NCI-H1105 (cell line): ENCODE data around the gene DOCK9.

Experiments used
- DNase-seq: peaks from one replicate; lab custom pipeline; 2025; lab: John Stamatoyannopoulos, UW

DOCK9 gene

DNA sequence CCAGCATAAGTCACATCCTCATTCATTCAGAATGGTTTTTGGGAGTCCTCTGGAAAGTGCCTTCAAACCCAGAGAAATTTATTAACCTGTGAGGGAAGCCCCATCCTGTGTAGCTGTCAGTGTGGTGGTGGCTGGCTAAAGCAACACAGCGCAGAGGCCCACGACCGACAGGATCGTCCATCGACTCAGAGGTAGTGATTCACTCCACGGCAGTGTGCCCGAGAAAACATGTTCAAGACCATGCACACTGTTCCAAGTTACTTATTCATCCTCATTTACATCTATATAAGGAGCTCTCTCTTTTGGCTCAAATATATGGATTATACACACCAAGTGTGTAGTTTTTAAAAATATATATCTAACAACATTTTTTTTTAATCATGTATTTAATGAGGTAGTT lies 129.1 kb downstream of the DOCK9 start:
- DNase-seq = no peak

- no peak for DNase-seq
Observed at GRCh38 chr13:98847780-98848179, 130.1 kb downstream of the DOCK9 start.

DNA sequence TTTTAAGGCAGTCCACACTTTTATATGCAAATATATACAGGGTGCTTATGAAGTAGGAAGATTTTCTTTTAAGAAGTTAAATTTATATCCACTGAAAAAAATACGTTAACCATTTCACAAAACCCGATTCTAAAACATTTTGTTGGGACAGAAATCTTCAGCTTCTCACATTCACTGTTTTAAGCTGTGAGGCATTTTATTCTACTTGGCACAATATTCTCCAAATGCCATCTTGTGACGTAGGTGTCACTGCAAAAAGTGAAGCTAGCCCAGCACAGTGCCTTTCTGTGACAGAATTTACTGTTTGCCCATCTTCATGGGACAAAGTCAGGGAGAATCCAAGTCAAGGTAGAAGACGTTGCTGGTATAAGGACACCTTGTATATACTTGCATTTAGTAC lies 130.9 kb downstream of the DOCK9 start:
- no peak for DNase-seq

GRCh38 chr13:98846521-98846920 lies 131.3 kb downstream of the DOCK9 start:
- DNase-seq = no peak

- no peak for DNase-seq
Observed at GRCh38 chr13:98845742-98846141, 132.1 kb downstream of the DOCK9 start.

GRCh38 chr13:98844021-98844420 lies 133.8 kb downstream of the DOCK9 start:
- no peak for DNase-seq

DNA sequence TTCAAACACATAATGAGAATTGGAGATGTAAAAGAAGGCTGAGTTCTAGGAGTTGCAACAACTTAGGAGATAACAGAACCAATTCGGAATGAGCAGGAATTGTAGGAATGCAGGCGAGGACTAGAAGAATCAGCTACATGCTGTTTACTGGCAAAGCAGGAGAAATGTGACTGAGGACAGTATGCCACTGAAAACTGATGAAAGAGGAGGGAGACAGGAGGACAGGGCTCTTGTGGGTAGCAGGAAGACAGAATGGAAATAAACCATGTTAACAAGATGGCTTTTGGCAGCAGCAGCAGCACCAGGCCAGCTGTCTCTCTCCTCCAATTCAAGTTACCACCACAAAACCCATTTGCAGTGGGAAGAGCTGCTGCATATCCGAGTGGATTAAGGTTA lies 134.4 kb downstream of the DOCK9 start:
- no peak for DNase-seq

DNA sequence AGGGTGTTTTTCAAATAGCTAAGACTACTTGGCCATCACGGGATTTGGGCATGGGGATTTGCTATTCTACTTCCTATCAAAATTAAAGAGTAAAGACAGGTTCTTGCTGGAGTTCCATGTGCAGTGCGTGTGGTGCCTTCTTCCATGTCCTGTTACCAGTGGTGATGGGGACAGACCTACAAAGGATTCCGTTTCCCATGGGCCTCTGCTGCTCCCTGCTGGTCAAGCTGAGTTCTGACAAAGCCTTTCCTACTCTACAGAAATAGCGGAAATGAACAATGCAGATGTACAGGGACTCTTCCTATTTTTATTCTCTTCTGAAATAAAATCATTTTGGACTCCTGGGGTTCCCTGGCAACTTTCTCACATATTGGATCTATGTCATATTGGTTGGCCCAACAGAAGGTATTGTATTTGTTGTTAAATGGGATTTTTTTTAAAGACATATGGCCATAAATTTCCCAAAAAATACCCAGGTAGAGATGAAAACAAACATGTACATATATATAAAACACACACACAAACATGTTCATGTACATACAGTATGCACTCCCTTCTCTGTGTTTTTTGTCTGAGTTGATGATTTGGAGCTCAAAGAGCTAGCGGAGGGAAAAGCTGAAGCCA lies 134.9 kb downstream of the DOCK9 start:
- DNase-seq = peak; percentile 50

DNA sequence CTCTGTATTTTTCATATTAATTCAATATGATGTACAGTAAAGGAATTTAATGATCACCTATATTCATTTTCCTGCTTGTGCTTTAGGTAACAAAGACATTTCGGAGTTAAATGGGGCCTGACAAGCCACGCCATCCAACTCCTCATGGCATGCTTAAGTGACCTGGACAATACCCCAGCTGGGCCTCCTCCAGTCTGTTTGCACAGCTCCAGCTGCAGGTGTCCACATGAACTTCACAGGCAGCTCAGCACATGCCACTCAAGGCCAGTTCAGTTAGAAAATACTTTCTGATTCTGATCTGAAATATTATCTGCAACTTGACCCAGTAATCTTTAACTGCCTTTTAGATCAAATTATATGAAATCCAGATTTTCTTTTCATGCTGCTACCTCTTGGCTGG lies 135.8 kb downstream of the DOCK9 start:
- DNase-seq = no peak

GRCh38 chr13:98839856-98840769 lies 137.8 kb downstream of the DOCK9 start:
- peak; percentile 5 for DNase-seq

- DNase-seq = no peak
Observed at GRCh38 chr13:98838776-98839175, 139.1 kb downstream of the DOCK9 start.

DNA sequence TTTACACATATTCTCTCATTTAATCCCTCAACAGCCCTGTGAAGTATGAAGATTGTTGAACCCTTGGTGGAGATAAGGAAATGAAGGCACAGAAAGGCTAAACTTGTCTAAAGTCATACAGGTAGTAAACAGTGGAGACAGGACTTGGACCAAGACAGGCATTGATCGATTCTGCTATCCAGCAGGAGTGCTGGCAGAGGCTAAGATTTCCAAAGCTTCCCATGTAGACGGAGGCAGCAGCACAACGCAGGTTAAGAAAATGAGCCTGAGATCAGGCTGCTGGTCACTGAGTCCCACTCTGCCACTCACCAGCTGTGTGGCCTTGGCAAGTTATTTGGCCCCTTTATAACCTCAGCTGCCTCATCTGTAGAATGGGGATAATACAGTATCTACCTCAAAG lies 140.0 kb downstream of the DOCK9 start:
- no peak for DNase-seq

DNA sequence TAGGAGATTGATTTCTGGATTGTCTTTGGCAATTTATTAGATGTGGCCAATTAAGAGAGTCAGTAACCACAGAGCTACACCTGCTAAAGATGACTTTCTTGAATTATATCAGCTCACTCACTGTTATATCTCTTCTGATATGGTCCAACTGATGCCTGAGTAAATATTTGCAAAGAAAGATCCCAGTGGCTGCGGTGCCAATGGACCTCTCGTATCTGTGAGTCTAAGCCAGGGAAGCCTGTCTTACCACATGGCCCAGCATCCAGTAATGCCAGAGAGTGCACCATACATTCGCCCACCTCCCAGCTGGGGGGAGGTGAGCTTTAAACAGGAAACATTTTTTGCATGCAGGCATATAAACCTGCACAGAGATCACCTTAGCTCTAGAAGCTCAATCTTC lies 142.7 kb downstream of the DOCK9 start:
- DNase-seq = no peak

- DNase-seq = peak; percentile 20
Observed at GRCh38 chr13:98834254-98834960, 143.5 kb downstream of the DOCK9 start.

DNA sequence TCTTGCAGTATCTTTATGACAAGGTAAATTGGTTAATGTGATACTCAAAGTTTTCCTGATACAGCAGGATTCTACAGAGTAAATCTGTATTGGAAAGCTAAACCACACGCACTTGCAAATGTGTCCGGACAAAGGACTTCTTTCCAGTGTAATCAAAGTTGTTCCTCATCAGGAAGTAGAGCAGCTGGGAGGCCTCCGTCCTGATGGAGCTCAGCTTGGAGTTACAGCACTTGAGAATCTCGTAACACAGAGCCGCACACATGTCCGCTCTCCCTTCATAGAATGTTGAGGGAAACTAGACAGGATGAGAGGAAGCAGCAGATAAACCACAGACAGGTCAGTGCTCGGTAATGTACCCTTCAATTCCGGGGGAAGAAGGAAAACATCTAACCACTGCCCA lies 146.6 kb downstream of the DOCK9 start:
- DNase-seq = no peak

DNA sequence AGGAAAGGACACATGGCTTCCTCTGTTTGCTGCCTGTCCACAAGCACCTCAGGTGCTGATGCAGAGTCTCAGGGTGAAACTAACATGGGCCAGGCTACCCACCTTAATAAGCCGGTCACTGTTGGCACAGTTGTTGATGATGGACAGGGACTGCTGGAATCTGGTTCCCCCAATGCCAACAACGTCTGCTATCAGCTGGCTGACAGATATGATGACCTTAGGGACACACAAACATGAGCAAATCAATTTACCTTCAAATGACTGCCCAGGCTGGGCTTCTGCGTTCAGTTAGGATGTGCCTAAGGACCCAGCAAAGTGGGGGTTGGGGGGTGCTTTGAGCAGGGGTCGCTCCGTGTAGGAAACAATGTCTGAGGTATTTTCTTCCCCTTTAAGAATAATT lies 148.3 kb downstream of the DOCK9 start:
- no peak for DNase-seq

- no peak for DNase-seq
Observed at GRCh38 chr13:98828614-98829013, 149.2 kb downstream of the DOCK9 start.

DNA sequence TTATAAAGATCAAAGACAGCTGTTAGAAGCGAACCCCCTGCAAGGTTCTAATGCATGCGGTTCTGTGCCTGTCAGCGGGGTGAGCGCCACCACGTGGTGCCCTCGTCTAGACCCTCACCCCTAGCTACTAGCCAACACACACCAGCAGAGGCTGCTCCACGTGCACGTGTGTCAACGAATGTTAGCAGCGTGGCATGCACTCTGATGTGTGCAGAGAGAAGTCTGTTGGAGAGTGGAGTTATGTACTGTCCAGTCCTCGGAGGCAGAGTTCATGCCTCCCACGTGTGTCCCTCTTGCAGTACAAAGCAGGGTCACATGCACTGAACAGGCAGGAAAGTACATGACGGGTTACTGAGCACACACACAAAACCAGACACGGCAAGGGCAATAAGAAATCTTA lies 150.4 kb downstream of the DOCK9 start:
- no peak for DNase-seq

GRCh38 chr13:98826146-98826545 lies 151.7 kb downstream of the DOCK9 start:
- no peak for DNase-seq

DNA sequence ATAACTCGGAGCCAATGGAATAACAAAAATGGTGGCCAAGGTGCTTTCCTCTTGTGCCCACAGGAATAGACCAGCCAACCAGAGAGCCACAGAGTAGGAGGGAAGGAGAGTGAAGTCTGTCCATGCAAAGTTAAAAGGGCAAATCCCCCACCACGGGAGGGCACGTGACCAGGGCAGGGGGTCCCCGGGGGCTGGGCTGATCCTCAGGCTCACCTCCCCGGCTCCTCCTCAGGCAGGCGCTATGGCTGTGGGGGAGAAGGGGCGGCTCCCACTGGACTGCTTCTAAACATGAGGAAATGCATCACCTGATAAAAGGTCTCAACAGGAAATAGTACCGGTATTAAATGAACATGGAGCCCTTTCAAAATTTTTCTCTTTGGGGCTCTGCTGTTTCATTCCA lies 152.2 kb downstream of the DOCK9 start:
- DNase-seq = no peak

GRCh38 chr13:98824376-98825160 lies 153.3 kb downstream of the DOCK9 start:
- DNase-seq = no peak

DNA sequence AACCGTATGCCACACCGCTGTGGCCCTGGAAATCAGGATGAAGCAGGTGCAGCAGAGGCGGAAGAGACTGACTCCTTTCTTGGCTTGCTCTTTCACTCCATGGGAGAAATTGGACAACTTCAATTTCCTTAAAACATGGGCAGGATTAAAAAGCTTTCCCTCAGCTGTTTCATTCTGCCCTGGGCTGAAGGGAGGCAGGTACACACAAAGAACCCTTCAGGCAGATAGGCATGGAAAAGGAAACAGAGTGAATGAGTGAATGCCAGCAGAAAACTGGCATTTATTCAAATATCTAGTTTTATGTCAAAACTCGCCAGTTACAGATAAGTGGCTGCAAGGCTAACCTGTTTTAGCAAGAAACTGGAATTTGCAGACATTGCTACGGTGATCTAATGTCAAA lies 154.4 kb downstream of the DOCK9 start:
- DNase-seq = no peak
